ENCODE measurements around the gene MTX2.

Gene MTX2

DNA sequence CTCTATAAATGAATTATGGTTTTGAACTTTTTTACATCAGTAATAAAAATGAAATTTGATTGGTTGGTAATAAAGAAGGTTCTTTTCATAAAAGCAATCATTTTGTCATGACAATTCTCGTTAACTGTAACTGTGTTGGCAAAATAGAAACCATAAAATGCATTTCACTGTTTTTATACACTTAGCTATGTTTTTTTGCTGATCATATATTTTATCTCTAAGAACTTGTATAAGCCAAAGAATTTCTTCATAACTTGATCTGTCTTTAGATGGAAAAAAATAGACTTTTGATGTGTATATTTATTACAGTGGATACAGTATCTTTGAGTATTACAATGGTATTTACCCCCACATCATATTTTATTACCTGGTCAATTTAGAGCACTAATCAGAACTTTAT is 9.7 kb downstream of the MTX2 start:
- TF ChIP-seq, protein P1, sequence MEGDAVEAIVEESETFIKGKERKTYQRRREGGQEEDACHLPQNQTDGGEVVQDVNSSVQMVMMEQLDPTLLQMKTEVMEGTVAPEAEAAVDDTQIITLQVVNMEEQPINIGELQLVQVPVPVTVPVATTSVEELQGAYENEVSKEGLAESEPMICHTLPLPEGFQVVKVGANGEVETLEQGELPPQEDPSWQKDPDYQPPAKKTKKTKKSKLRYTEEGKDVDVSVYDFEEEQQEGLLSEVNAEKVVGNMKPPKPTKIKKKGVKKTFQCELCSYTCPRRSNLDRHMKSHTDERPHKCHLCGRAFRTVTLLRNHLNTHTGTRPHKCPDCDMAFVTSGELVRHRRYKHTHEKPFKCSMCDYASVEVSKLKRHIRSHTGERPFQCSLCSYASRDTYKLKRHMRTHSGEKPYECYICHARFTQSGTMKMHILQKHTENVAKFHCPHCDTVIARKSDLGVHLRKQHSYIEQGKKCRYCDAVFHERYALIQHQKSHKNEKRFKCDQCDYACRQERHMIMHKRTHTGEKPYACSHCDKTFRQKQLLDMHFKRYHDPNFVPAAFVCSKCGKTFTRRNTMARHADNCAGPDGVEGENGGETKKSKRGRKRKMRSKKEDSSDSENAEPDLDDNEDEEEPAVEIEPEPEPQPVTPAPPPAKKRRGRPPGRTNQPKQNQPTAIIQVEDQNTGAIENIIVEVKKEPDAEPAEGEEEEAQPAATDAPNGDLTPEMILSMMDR (IDR thresholded peaks at IDR 0.05), result no peak
- Histone ChIP-seq H3K4me1 (ENCODE audit: control insufficient read depth in 1 of 2, insufficient read depth in 1 of 2, low read depth in 1 of 2, low read length in 1 of 2) (peaks cover 3 to 6% of the 10 kb centered on the region in 2 experiments), H3K9me3 (no peaks in the 10 kb centered on the region), H3K27me3 (no peaks in the 10 kb centered on the region), H3K4me3 (ENCODE audit: low read depth in 1 of 2, low read length in 1 of 2) (no peak overlapping the region), H3K36me3 (no peaks in the 10 kb centered on the region), H3K27ac (no peak overlapping the region)

DNA sequence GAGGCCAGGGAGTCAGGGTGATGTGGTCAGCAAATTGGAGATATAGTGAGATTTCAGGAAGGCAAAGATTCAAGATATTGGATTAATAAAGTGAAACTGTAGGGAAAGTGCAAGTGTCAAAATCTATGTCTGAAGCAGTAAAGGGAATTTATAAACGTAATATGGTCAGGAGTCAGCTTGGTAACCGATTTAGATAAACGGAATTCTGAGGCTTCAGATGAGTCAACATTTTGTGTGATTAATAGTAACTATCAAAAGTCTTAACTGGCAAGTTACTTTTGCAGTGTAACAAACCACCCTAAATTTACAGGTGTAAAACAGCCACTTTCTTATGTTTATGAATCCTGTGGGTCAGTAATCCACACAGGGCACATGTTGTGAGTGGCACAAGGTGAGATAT is 10.9 kb downstream of the MTX2 start:
- H3K9me3 ChIP-seq, result no peaks in the 10 kb centered on the region
- no peak overlapping the region for H3K4me3 ChIP-seq (ENCODE audit: low read depth in 1 of 2, low read length in 1 of 2)
- peaks cover 3 to 6% of the 10 kb centered on the region in 2 experiments for H3K4me1 ChIP-seq (ENCODE audit: control insufficient read depth in 1 of 2, insufficient read depth in 1 of 2, low read depth in 1 of 2, low read length in 1 of 2)
- no peak overlapping the region for H3K27ac ChIP-seq
- H3K27me3 ChIP-seq, result no peaks in the 10 kb centered on the region
- H3K36me3 ChIP-seq, result no peaks in the 10 kb centered on the region
- TF ChIP-seq, protein P1 (IDR thresholded peaks at IDR 0.05), result no peak

DNA sequence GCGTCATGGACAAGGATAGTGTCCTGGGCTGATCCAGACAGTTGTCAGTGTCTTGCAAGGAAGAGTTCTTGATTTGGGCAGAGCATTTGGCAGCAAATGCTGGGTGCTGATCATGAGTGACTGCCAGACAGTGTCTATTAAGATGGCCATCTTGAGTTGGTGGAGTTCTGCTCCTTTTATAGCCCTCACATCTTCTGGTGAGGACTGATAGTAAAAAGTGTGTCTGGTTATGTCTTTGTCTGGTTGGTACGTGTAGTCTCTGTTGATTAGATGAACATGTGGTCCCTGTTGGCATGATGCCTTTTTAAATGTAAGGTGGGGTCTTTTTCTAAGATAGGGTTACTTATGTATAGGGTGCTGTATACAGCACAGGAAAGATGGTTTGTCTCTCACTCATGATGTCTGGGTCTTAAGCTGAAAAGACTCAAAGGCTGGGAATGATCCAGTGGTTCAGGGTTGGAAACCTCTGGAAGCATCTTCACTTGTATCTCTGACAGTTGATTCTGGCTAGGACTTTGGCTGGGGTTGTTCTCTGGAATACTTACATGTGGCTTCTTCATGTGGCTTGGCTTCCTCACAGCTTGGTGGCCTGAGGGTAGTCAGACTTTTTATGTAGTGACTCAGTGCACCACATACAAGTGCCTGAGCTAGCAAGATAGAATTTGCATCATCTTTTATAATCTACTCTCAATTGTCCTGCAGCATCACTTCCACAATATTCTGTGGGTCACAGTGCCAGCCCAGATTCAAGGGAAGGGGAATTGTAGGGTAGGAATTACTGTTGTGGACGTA is 11.8 kb downstream of the MTX2 start:
- Histone ChIP-seq H3K9me3 (no peaks in the 10 kb centered on the region), H3K27ac (no peak overlapping the region), H3K36me3 (no peaks in the 10 kb centered on the region), H3K27me3 (no peaks in the 10 kb centered on the region), H3K4me3 (ENCODE audit: low read depth in 1 of 2, low read length in 1 of 2) (no peak overlapping the region), H3K4me1 (ENCODE audit: control insufficient read depth in 1 of 2, insufficient read depth in 1 of 2, low read depth in 1 of 2, low read length in 1 of 2) (peaks cover 3 to 6% of the 10 kb centered on the region in 2 experiments)
- TF ChIP-seq, protein P1 (IDR thresholded peaks at IDR 0.05), result no peak

DNA sequence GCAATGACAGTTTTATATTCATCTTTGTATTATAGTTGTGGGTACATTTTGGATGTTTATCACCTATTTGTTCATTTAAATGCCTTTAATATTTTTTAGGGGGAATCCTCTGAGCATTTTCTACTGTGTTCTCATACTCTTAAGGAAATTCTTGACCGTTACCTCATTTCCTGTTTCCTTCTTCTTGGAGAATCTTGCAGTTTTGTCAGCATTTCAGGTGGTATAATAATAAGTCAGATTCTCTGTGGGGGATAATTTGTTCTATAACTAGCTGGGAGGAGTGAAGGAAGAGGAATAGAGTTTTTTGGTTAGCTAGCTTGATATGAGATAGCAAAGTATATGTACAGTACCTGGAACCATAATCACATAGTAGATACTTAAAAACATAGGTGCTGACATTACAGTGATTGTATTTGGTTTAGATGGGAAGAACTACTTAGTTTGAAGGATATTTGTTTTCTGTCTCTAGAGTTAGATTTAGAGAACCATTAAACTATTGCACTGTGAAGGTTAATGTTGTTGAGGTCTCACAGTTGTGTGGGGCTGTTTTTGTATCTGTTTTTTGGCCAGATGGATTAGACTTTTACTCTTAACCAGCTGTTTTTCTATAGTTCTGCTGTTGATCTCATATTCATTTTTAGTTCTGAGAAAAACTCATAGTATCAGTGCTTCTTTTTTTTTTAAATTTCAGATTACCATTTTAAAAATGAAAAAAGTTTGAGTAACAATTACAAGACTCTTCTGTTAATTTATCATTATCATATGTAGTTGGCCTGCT is 14.2 kb downstream of the MTX2 start:
- Histone ChIP-seq H3K4me1 (ENCODE audit: control insufficient read depth in 1 of 2, insufficient read depth in 1 of 2, low read depth in 1 of 2, low read length in 1 of 2) (peaks cover 3 to 6% of the 10 kb centered on the region in 2 experiments), H3K27me3 (no peaks in the 10 kb centered on the region), H3K27ac (no peak overlapping the region), H3K4me3 (ENCODE audit: low read depth in 1 of 2, low read length in 1 of 2) (no peak overlapping the region), H3K9me3 (no peaks in the 10 kb centered on the region), H3K36me3 (no peaks in the 10 kb centered on the region)
- TF ChIP-seq, protein P1 (IDR thresholded peaks at IDR 0.05), result no peak

DNA sequence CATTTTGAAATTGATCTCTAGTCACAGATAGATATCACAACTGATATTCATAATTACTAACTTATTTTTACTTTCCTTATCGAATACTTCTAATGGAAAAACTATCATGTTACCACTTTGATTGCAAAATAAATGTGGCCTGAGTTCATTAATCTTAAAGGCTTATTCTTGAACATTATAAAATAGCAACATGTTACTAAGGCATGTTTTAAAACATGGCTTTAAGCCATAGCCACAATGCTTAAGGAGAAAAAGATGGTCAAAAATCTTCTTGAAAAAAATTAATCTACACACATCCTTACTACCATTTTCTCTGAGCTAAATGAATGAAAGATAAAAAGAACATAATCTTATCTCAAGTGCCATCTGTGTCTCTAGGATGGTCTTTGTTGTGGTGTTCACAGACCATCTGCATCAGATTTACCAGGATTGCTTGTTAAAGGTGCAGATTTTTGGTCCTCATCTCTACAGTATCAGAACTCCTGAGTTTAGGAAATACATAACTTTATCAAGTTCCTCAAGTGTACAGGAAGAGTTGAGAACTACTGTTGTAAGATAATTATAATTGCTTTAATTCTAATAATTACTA is 15.3 kb downstream of the MTX2 start:
- H3K36me3 ChIP-seq, result no peaks in the 10 kb centered on the region
- no peak overlapping the region for H3K4me3 ChIP-seq (ENCODE audit: low read depth in 1 of 2, low read length in 1 of 2)
- H3K27ac ChIP-seq, result no peak overlapping the region
- TF ChIP-seq, protein P1 (IDR thresholded peaks at IDR 0.05), result no peak
- H3K27me3 ChIP-seq, result no peaks in the 10 kb centered on the region
- peaks cover 3 to 6% of the 10 kb centered on the region in 2 experiments for H3K4me1 ChIP-seq (ENCODE audit: control insufficient read depth in 1 of 2, insufficient read depth in 1 of 2, low read depth in 1 of 2, low read length in 1 of 2)
- no peaks in the 10 kb centered on the region for H3K9me3 ChIP-seq

Measured in neutrophil (primary cell).